Testis (tissue), 3 donors: ENCODE data around the gene APBA1. TPM values are rescaled to one million over a fixed set of nuclear protein-coding genes. Genes with fewer than 3 reads are reported as not detected.

Experiments used
- DNase-seq: peaks from one replicate; pipeline ENCODE4 v3.0.0-alpha.2; 2019
- H3K27ac ChIP-seq, 2 donors: fragments of 200-600 bp; sonication (generic); one replicate each; pipeline ENCODE4 v1.5.1; 2019
- H3K27me3 ChIP-seq: fragments of 200-600 bp; sonication (generic); one replicate; pipeline ENCODE4 v1.5.1; 2019
- H3K36me3 ChIP-seq: fragments of 200-600 bp; sonication (generic); one replicate; pipeline ENCODE4 v1.5.1; 2017; ENCODE audit warnings: low read depth; ENCODE audit errors: missing control alignments
- H3K4me1 ChIP-seq: fragments of 200-600 bp; sonication (generic); one replicate; pipeline ENCODE4 v1.5.1; 2019
- H3K4me3 ChIP-seq, 2 donors: fragments of 200-600 bp; sonication (generic); one replicate each; pipeline ENCODE4 v1.5.1; 2017 to 2019
- H3K9me3 ChIP-seq: fragments of 200-600 bp; sonication (generic); one replicate; pipeline ENCODE4 v1.5.1; 2017
- POLR2A ChIP-seq: fragments of 450-650 bp; IDR thresholded peaks from one replicate; pipeline ENCODE4 v1.6.1; 2017; ENCODE audit warnings: antibody characterized with exemption, mild to moderate bottlenecking, moderate library complexity
- WGBS, 2 donors: methylation state at CpG; one replicate each; pipeline ENCODE4 v1.1.5; 2018; 5-methylcytosine and 5-hydroxymethylcytosine counted together
- intact Hi-C: fragments of 100-400 bp; cut with DNase I; formaldehyde crosslinking; loops from one replicate; pipeline ENCODE4 v1.15.1; 2023; ENCODE audit warnings: low total_unique reads
- polyA plus RNA-seq: library from polyadenylated mRNA; stranded (reverse); fragments of 350-450 nt; fragmentation: Illumina TruSeq; extraction: RNeasy Lipid Tissue Mini Kit (QIAGEN cat#74804); gene quantifications from one replicate; pipeline ENCODE4 v1.2.3, GENCODE V29; 2014; ENCODE audit warnings: low read depth, low replicate concordance; ENCODE audit not compliant: insufficient read depth
- total RNA-seq, 2 donors: library from RNA; depleted of rRNA; stranded (reverse); fragments of >200 nt; gene quantifications; one replicate each; pipeline ENCODE4 v1.2.3, GENCODE V29; 2016
- TF ChIP-seq, protein P1 (sequence below), 3 experiments: fragments of 450-650 bp in 2 of 3; fragments of 200-600 bp in 1 of 3; sonication (generic) in 1 of 3; IDR thresholded peaks; one replicate each; pipeline ENCODE4 v1.5.1; 2016 to 2019; ENCODE audit warnings: antibody characterized with exemption in 3 of 3, mild to moderate bottlenecking in 2 of 3, moderate library complexity in 1 of 3

Gene APBA1
- total and polyA plus RNA-seq, 3 donors from 2014 or later: 7.7 to 11.9 (median 9.4) TPM

- Histone ChIP-seq H3K27me3 (no peaks in the 10 kb centered on the region), H3K4me1 (no peaks in the 10 kb centered on the region), H3K36me3 (no peaks in the 10 kb centered on the region), H3K4me3 (no peak overlapping the region), H3K9me3 (no peaks in the 10 kb centered on the region), H3K27ac (no peak overlapping the region)
- no peak for TF ChIP-seq POLR2A
- TF ChIP-seq, protein P1, sequence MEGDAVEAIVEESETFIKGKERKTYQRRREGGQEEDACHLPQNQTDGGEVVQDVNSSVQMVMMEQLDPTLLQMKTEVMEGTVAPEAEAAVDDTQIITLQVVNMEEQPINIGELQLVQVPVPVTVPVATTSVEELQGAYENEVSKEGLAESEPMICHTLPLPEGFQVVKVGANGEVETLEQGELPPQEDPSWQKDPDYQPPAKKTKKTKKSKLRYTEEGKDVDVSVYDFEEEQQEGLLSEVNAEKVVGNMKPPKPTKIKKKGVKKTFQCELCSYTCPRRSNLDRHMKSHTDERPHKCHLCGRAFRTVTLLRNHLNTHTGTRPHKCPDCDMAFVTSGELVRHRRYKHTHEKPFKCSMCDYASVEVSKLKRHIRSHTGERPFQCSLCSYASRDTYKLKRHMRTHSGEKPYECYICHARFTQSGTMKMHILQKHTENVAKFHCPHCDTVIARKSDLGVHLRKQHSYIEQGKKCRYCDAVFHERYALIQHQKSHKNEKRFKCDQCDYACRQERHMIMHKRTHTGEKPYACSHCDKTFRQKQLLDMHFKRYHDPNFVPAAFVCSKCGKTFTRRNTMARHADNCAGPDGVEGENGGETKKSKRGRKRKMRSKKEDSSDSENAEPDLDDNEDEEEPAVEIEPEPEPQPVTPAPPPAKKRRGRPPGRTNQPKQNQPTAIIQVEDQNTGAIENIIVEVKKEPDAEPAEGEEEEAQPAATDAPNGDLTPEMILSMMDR (IDR thresholded peaks at IDR 0.05): no peak
- no peak for DNase-seq
- intact Hi-C loops: no loop called here
Observed at GRCh38 chr9:69609156-69609555, 63.0 kb downstream of the APBA1 start.

DNA sequence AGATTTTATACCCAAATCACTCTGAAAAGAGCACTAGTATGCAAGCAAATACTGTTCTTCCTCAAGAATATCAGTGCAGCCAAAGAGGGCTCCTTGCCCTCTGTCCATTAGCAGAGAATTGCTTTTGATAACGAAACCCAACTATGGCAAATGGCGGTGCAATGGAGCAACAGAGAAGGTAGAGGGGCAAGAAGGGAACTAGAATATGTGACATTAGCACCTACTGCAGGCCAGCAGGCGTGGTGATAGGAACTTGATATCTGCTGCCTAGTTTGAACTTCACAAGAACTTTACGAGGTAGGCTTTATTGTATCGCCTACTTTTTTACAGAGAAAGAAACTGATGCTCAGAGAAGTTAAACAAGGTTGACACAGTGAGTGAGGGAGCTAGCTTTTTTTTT lies 66.1 kb downstream of the APBA1 start:
- no peaks in the 10 kb centered on the region for H3K36me3 ChIP-seq
- no peak for DNase-seq
- intact Hi-C loops: no loop called here
- no peaks in the 10 kb centered on the region for H3K9me3 ChIP-seq
- 95 to 97% methylated on average over 5 of the region's 5 CpGs for WGBS, 2 donors
- no peak overlapping the region for H3K27ac ChIP-seq
- no peak overlapping the region for H3K4me3 ChIP-seq
- TF ChIP-seq POLR2A: no peak
- TF ChIP-seq, protein P1 (IDR thresholded peaks at IDR 0.05): no peak
- no peaks in the 10 kb centered on the region for H3K4me1 ChIP-seq
- no peaks in the 10 kb centered on the region for H3K27me3 ChIP-seq

- H3K4me3 ChIP-seq: no peak overlapping the region
- no peaks in the 10 kb centered on the region for H3K4me1 ChIP-seq
- H3K36me3 ChIP-seq: no peaks in the 10 kb centered on the region
- H3K27ac ChIP-seq: no peak overlapping the region
- intact Hi-C loops: no loop called here
- no peak for DNase-seq
- TF ChIP-seq, protein P1 (IDR thresholded peaks at IDR 0.05): no peak
- TF ChIP-seq POLR2A: no peak
- no peaks in the 10 kb centered on the region for H3K27me3 ChIP-seq
- no peaks in the 10 kb centered on the region for H3K9me3 ChIP-seq
- WGBS, 2 donors: 71 to 87% methylated on average over 4 of the region's 4 CpGs
Observed at GRCh38 chr9:69605406-69605805, 66.8 kb downstream of the APBA1 start.

- WGBS, 2 donors: 85 to 86% methylated on average over 10 of the region's 10 CpGs
- no peak overlapping the region for H3K27ac ChIP-seq
- no peak overlapping the region for H3K4me3 ChIP-seq
- no peaks in the 10 kb centered on the region for H3K4me1 ChIP-seq
- TF ChIP-seq, protein P1 (IDR thresholded peaks at IDR 0.05): no peak
- TF ChIP-seq POLR2A: no peak
- no peaks in the 10 kb centered on the region for H3K9me3 ChIP-seq
- no peak for DNase-seq
- no peaks in the 10 kb centered on the region for H3K27me3 ChIP-seq
- no peaks in the 10 kb centered on the region for H3K36me3 ChIP-seq
- intact Hi-C loops: no loop called here
Observed at GRCh38 chr9:69604568-69605219, 67.5 kb downstream of the APBA1 start.

DNA sequence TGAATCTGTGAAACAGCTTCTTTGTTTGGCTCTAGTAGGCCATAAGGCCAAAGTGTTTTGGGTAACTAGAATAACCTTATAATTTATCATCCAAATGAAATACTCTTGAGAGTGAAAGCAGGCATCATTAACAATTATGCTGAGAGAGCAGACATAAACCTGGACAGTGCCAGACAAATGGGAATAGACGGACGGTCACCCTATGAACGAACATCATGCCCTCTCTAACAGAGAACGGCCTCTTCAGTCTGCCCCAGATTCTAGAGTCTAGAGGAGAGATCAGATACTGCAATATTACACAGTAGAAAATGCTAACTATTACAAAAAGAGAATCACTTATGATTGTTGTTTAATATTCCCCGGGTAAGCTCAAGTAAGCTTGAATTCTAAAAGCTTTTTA lies 68.5 kb downstream of the APBA1 start:
- Histone ChIP-seq H3K4me1 (no peaks in the 10 kb centered on the region), H3K36me3 (no peaks in the 10 kb centered on the region), H3K9me3 (no peaks in the 10 kb centered on the region), H3K4me3 (no peak overlapping the region), H3K27me3 (no peaks in the 10 kb centered on the region), H3K27ac (no peak overlapping the region)
- DNase-seq: no peak
- TF ChIP-seq POLR2A: no peak
- TF ChIP-seq, protein P1 (IDR thresholded peaks at IDR 0.05): no peak
- intact Hi-C loops: no loop called here
- WGBS, 2 donors: 77 to 78% methylated on average over 5 of the region's 5 CpGs
